HepG2 (cell line): ENCODE measurements around the gene RMDN2. TPM values are rescaled to one million over a fixed set of nuclear protein-coding genes. Genes with fewer than 3 reads are reported as not detected.

ENCODE experiments used
- ARNT2 ChIP-seq: sonication (generic); formaldehyde crosslinking; IDR thresholded peaks from 2 replicates; pipeline ENCODE4 v1.8.0; 2022; ENCODE audit warnings: mild to moderate bottlenecking, low read depth, missing genetic modification reagents, moderate library complexity
- ATM ChIP-seq: fragments of 450-650 bp; IDR thresholded peaks from 2 replicates; pipeline ENCODE4 v1.7.1; 2017; ENCODE audit warnings: mild to moderate bottlenecking, borderline replicate concordance
- CREB1 ChIP-seq, 2 experiments: fragments of 450-650 bp in 1 of 2; IDR thresholded peaks; 2 replicates each; pipeline ENCODE4 v1.6.1; 2016 to 2017; ENCODE audit warnings: control low read depth in 1 of 2, mild to moderate bottlenecking in 1 of 2, missing compliant biosample characterization in 1 of 2, missing genetic modification characterization in 1 of 2
- DPF2 ChIP-seq: sonication (generic); formaldehyde crosslinking; IDR thresholded peaks from 2 replicates; pipeline ENCODE4 v1.4.0; 2020; ENCODE audit warnings: mild to moderate bottlenecking, low read depth, missing genetic modification reagents, borderline replicate concordance
- EHMT2 ChIP-seq: fragments of 200-600 bp; sonication (generic); IDR thresholded peaks from 2 replicates; pipeline ENCODE4 v1.7.0; 2017; ENCODE audit warnings: antibody characterized with exemption, low read depth, low read length, borderline replicate concordance
- HCFC1 ChIP-seq: fragments of 150-350 bp; IDR thresholded peaks from 2 replicates; pipeline ENCODE4 v1.6.1; 2014; ENCODE audit warnings: low read depth, low read length
- IRF2 ChIP-seq: IDR thresholded peaks from 2 replicates; pipeline ENCODE4 v1.6.1; 2018; ENCODE audit warnings: missing genetic modification reagents, missing compliant biosample characterization
- JUN ChIP-seq: sonication (generic); formaldehyde crosslinking; IDR thresholded peaks from 2 replicates; pipeline ENCODE4 v1.4.0; 2020; ENCODE audit warnings: mild to moderate bottlenecking, missing genetic modification reagents
- KDM1A ChIP-seq: IDR thresholded peaks from 2 replicates; pipeline ENCODE4 v1.6.1; 2016; ENCODE audit warnings: missing compliant biosample characterization
- MAFG ChIP-seq: sonication (generic); formaldehyde crosslinking; IDR thresholded peaks from 2 replicates; pipeline ENCODE4 v1.5.1; 2020; ENCODE audit warnings: mild to moderate bottlenecking, missing genetic modification reagents
- MZF1 ChIP-seq: sonication (generic); formaldehyde crosslinking; IDR thresholded peaks from 2 replicates; pipeline ENCODE4 v1.8.1; 2023; ENCODE audit warnings: mild to moderate bottlenecking, missing genetic modification reagents, borderline replicate concordance
- NAIF1 ChIP-seq: sonication (generic); formaldehyde crosslinking; IDR thresholded peaks from 2 replicates; pipeline ENCODE4 v1.5.0; 2020; ENCODE audit warnings: mild to moderate bottlenecking, missing genetic modification reagents, borderline replicate concordance
- XBP1 ChIP-seq: sonication (generic); formaldehyde crosslinking; IDR thresholded peaks from 2 replicates; pipeline ENCODE4 v1.5.0; 2020; ENCODE audit warnings: missing genetic modification reagents
- ZFP36L2 ChIP-seq: sonication (generic); formaldehyde crosslinking; IDR thresholded peaks from 2 replicates; pipeline ENCODE4 v1.4.0; 2020; ENCODE audit warnings: missing genetic modification reagents
- ZMYM3 ChIP-seq: sonication (generic); formaldehyde crosslinking; IDR thresholded peaks from 2 replicates; pipeline ENCODE4 v1.5.1; 2020; ENCODE audit warnings: mild to moderate bottlenecking, missing genetic modification reagents
- ZNF138 ChIP-seq: sonication (generic); formaldehyde crosslinking; IDR thresholded peaks from 2 replicates; pipeline ENCODE4 v1.5.0; 2020; ENCODE audit warnings: mild to moderate bottlenecking, low read depth, missing genetic modification reagents
- ZNF24 ChIP-seq: fragments of 450-650 bp; IDR thresholded peaks from 2 replicates; pipeline ENCODE4 v1.6.1; 2017; ENCODE audit warnings: antibody characterized with exemption, mild to moderate bottlenecking
- ZNF343 ChIP-seq: sonication (generic); formaldehyde crosslinking; IDR thresholded peaks from 2 replicates; pipeline ENCODE4 v1.4.0; 2020; ENCODE audit warnings: mild to moderate bottlenecking, missing genetic modification reagents
- ZNF564 ChIP-seq: sonication (generic); formaldehyde crosslinking; IDR thresholded peaks from 2 replicates; pipeline ENCODE4 v1.8.1; 2023; ENCODE audit warnings: mild to moderate bottlenecking, missing genetic modification reagents
- ZNF570 ChIP-seq: sonication (generic); formaldehyde crosslinking; IDR thresholded peaks from 2 replicates; pipeline ENCODE4 v1.4.0; 2020; ENCODE audit warnings: mild to moderate bottlenecking, missing genetic modification reagents, borderline replicate concordance
- ZNF572 ChIP-seq: sonication (generic); formaldehyde crosslinking; IDR thresholded peaks from 2 replicates; pipeline ENCODE4 v1.5.1; 2020; ENCODE audit warnings: mild to moderate bottlenecking, missing genetic modification reagents
- ZNF749 ChIP-seq: sonication (generic); formaldehyde crosslinking; IDR thresholded peaks from 2 replicates; pipeline ENCODE4 v1.8.0; 2022; ENCODE audit warnings: mild to moderate bottlenecking, missing genetic modification reagents, moderate library complexity, borderline replicate concordance
- polyA plus RNA-seq, 8 experiments: library from polyadenylated mRNA; depleted of rRNA in 3 of 8; stranded (reverse) in 7 of 8; unstranded in 1 of 8; fragments of >200 nt; fragmentation: Illumina TruSeq in 4 of 8; extraction: Trizol in 4 of 8; gene quantifications; 2 replicates each; pipeline versions ENCODE4 v1.2.1 to v1.2.3, GENCODE V29; 2011 to 2016; ENCODE audit warnings: low read depth in 4 of 8, missing spikeins in 1 of 8, mixed read lengths in 1 of 8; ENCODE audit not compliant: insufficient read depth in 1 of 8
- total RNA-seq, 5 experiments: library from RNA; depleted of rRNA; stranded (reverse); fragments of >200 nt; fragmentation: Illumina TruSeq; extraction: Trizol; gene quantifications; 2 replicates each; pipeline ENCODE4 v1.2.3, GENCODE V29; 2016; ENCODE audit warnings: low read depth in 1 of 5
- TF ChIP-seq, protein P1 (sequence below): conservative IDR thresholded peaks from 2 replicates; pipeline ENCODE4 v1.6.1; 2018; ENCODE audit warnings: missing genetic modification reagents
- TF ChIP-seq, protein P2 (sequence below): sonication (generic); formaldehyde crosslinking; IDR thresholded peaks from 2 replicates; pipeline ENCODE4 v1.5.0; 2020; ENCODE audit warnings: missing genetic modification reagents
- TF ChIP-seq, protein P3 (sequence below): sonication (generic); formaldehyde crosslinking; IDR thresholded peaks from 2 replicates; pipeline ENCODE4 v1.8.0; 2022; ENCODE audit warnings: missing genetic modification reagents, mild to moderate bottlenecking, moderate library complexity, borderline replicate concordance

RMDN2 gene
- total and polyA plus RNA-seq, 2 of the 13 experiments (the other 11 are each of a cell fraction or from before 2014, with no cell fraction given): 2.3 to 8.9 TPM

DNA sequence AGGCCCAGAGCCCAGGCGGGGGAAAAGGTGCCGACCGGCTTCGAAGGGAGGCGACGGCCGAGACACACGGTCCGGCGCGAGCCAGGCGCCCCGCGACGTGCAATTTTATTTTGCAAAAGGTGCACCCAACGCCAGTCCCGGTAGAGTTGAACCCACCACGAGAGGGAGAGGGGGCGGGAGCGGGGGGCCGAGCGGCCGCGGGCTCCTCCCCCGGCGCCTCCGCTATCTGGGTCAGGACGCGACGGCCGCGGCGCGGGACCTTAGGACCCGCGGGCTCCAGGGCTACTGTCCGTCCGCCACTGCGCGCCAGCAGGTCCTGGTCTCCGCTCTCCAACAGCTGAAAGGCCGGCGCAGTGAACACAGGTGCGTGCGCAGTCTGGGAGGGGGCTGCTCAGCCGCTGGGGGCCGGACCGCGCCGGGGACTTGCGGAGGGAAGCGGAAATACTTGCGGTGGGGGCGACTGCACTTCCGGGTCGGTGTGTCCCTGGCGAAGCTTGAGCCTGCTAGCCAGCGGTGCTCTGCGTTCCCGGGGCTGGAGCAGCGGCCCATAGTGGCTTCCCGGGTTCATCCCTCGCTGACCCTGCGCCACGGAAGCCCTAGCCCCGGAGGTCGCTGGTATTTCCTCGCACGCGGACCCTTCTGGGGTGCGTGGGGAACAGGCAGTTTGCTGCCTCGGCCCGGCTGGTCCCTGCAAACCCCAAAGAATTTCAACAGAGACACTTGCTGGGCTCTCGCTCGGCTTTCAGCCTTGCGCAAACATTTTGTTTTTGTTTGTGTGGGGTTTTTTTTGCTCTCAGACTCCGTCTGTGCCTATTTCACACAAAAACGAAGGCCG, at the start of gene RMDN2 (continued):
- TF ChIP-seq KDM1A (CRISPR knock-in tag): no peak; the same call in 1 of the 2 replicates
- no peak for TF ChIP-seq ATM
- peak; percentile 61 for TF ChIP-seq CREB1 (IDR thresholded peaks at IDR 0.05)
- TF ChIP-seq CREB1 (CRISPR knock-in tag; IDR thresholded peaks at IDR 0.05): peak; percentile 56; the same call in 1 of the 2 replicates
- peak; percentile 95 for TF ChIP-seq ZNF343
- no peak for TF ChIP-seq ZNF138 (CRISPR knock-in tag)
- no peak for TF ChIP-seq ZFP36L2
- TF ChIP-seq ZNF749 (CRISPR knock-in tag): peak; percentile 93; the same call in 1 of the 2 replicates
- 0 out of 2 replicates have a peak, but pooled peaks have one; percentile 80 for TF ChIP-seq ZNF572 (CRISPR knock-in tag)
- TF ChIP-seq ZNF564 (CRISPR knock-in tag): peak; percentile 95
- TF ChIP-seq EHMT2: peak; percentile 82; the same call in 1 of the 2 replicates
- peak; percentile 36; the same call in 1 of the 2 replicates for TF ChIP-seq DPF2 (CRISPR knock-in tag)
- TF ChIP-seq, protein P1, sequence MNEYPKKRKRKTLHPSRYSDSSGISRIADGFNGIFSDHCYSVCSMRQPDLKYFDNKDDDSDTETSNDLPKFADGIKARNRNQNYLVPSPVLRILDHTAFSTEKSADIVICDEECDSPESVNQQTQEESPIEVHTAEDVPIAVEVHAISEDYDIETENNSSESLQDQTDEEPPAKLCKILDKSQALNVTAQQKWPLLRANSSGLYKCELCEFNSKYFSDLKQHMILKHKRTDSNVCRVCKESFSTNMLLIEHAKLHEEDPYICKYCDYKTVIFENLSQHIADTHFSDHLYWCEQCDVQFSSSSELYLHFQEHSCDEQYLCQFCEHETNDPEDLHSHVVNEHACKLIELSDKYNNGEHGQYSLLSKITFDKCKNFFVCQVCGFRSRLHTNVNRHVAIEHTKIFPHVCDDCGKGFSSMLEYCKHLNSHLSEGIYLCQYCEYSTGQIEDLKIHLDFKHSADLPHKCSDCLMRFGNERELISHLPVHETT (CRISPR knock-in tag): peak; percentile 90
- no peak for TF ChIP-seq ZNF570
- TF ChIP-seq ZMYM3 (CRISPR knock-in tag): peak; percentile 93
- TF ChIP-seq ARNT2 (CRISPR knock-in tag): peak; percentile 96
- TF ChIP-seq HCFC1: peak; percentile 51; the same call in 1 of the 2 replicates
- TF ChIP-seq, protein P2, sequence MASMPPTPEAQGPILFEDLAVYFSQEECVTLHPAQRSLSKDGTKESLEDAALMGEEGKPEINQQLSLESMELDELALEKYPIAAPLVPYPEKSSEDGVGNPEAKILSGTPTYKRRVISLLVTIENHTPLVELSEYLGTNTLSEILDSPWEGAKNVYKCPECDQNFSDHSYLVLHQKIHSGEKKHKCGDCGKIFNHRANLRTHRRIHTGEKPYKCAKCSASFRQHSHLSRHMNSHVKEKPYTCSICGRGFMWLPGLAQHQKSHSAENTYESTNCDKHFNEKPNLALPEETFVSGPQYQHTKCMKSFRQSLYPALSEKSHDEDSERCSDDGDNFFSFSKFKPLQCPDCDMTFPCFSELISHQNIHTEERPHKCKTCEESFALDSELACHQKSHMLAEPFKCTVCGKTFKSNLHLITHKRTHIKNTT (CRISPR knock-in tag): 0 out of 2 replicates have a peak, but pooled peaks have one; percentile 61
- TF ChIP-seq IRF2 (CRISPR knock-in tag): peak; percentile 86
- peak; percentile 92 for TF ChIP-seq NAIF1 (CRISPR knock-in tag)
- TF ChIP-seq MAFG (CRISPR knock-in tag): no peak
- TF ChIP-seq, protein P3, sequence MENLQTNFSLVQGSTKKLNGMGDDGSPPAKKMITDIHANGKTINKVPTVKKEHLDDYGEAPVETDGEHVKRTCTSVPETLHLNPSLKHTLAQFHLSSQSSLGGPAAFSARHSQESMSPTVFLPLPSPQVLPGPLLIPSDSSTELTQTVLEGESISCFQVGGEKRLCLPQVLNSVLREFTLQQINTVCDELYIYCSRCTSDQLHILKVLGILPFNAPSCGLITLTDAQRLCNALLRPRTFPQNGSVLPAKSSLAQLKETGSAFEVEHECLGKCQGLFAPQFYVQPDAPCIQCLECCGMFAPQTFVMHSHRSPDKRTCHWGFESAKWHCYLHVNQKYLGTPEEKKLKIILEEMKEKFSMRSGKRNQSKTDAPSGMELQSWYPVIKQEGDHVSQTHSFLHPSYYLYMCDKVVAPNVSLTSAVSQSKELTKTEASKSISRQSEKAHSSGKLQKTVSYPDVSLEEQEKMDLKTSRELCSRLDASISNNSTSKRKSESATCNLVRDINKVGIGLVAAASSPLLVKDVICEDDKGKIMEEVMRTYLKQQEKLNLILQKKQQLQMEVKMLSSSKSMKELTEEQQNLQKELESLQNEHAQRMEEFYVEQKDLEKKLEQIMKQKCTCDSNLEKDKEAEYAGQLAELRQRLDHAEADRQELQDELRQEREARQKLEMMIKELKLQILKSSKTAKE (CRISPR knock-in tag): peak; percentile 88
- TF ChIP-seq JUN: peak; percentile 87
- peak; percentile 65 for TF ChIP-seq XBP1 (CRISPR knock-in tag)
- peak; percentile 97 for TF ChIP-seq MZF1
- TF ChIP-seq ZNF24: no peak
